ENCODE data around the gene TAMALIN.
A peak's percentile ranks its signal among the peaks of the same experiment; 100 is the strongest.

TAMALIN gene

GRCh38 chr12:52006726-52007157 is at the start of gene TAMALIN:
Gene TAMALIN, plus strand, starts transcription at chr12:52006946. Its CDS starts 74 bp downstream, at chr12:52007020.
- peak; percentile 83 for DNase-seq
- Mint-ChIP-seq H3K27me3 (peaks cover 9% of the 10 kb centered on the region), H3K4me3 (peak within 1 kb of the TSS; percentile 88), H3K36me3 (ENCODE audit: low read depth) (peaks cover 8% of the 10 kb centered on the region), H3K4me1 (peaks cover 24% of the 10 kb centered on the region), H3K27ac (peak within 1 kb of the TSS; percentile 88), H3K9me3 (no peaks in the 10 kb centered on the region)
- ATAC-seq: peak; percentile 76

GRCh38 chr12:51958542-51958941 is 48.2 kb upstream of the TAMALIN start:
- DNase-seq (no peak), ATAC-seq (no peak)
- H3K27ac Mint-ChIP-seq: no peak overlapping the region
- no peak overlapping the region for H3K4me3 Mint-ChIP-seq
- no peaks in the 10 kb centered on the region for H3K27me3 Mint-ChIP-seq
- H3K9me3 Mint-ChIP-seq: no peaks in the 10 kb centered on the region
- H3K4me1 Mint-ChIP-seq: peaks cover 47% of the 10 kb centered on the region
- peaks cover 10% of the 10 kb centered on the region for H3K36me3 Mint-ChIP-seq (ENCODE audit: low read depth)

- Mint-ChIP-seq H3K27ac (no peak overlapping the region), H3K27me3 (no peaks in the 10 kb centered on the region), H3K36me3 (ENCODE audit: low read depth) (peaks cover 11% of the 10 kb centered on the region), H3K9me3 (no peaks in the 10 kb centered on the region), H3K4me1 (peaks cover 41% of the 10 kb centered on the region), H3K4me3 (no peak overlapping the region)
- no peak for DNase-seq
- ATAC-seq: no peak
Observed at GRCh38 chr12:51959211-51959610, 47.5 kb upstream of the TAMALIN start.

- Mint-ChIP-seq H3K27ac (no peak overlapping the region), H3K4me1 (peaks cover 33% of the 10 kb centered on the region), H3K27me3 (no peaks in the 10 kb centered on the region), H3K4me3 (no peak overlapping the region), H3K9me3 (no peaks in the 10 kb centered on the region), H3K36me3 (ENCODE audit: low read depth) (peaks cover 16% of the 10 kb centered on the region)
- DNase-seq (no peak), ATAC-seq (no peak)
Observed at GRCh38 chr12:51959921-51960320, 46.8 kb upstream of the TAMALIN start.

- Mint-ChIP-seq H3K27ac (no peak overlapping the region), H3K36me3 (ENCODE audit: low read depth) (peaks cover 16% of the 10 kb centered on the region), H3K27me3 (no peaks in the 10 kb centered on the region), H3K4me3 (no peak overlapping the region), H3K9me3 (no peaks in the 10 kb centered on the region), H3K4me1 (peaks cover 28% of the 10 kb centered on the region)
- DNase-seq (no peak), ATAC-seq (no peak)
Observed at GRCh38 chr12:51960488-51960887, 46.3 kb upstream of the TAMALIN start.

GRCh38 chr12:51960890-51961289 is 45.9 kb upstream of the TAMALIN start:
- Mint-ChIP-seq H3K9me3 (no peaks in the 10 kb centered on the region), H3K27ac (no peak overlapping the region), H3K27me3 (no peaks in the 10 kb centered on the region), H3K4me3 (no peak overlapping the region), H3K36me3 (ENCODE audit: low read depth) (peaks cover 17% of the 10 kb centered on the region), H3K4me1 (peaks cover 24% of the 10 kb centered on the region)
- DNase-seq (no peak), ATAC-seq (no peak)

- ATAC-seq (no peak), DNase-seq (no peak)
- H3K27me3 Mint-ChIP-seq: no peaks in the 10 kb centered on the region
- no peaks in the 10 kb centered on the region for H3K9me3 Mint-ChIP-seq
- peaks cover 21% of the 10 kb centered on the region for H3K4me1 Mint-ChIP-seq
- no peak overlapping the region for H3K4me3 Mint-ChIP-seq
- H3K27ac Mint-ChIP-seq: no peak overlapping the region
- peaks cover 17% of the 10 kb centered on the region for H3K36me3 Mint-ChIP-seq (ENCODE audit: low read depth)
Observed at GRCh38 chr12:51961834-51962233, 44.9 kb upstream of the TAMALIN start.

GRCh38 chr12:51962737-51963136 is 44.0 kb upstream of the TAMALIN start:
- no peak overlapping the region for H3K27ac Mint-ChIP-seq
- H3K4me3 Mint-ChIP-seq: no peak overlapping the region
- H3K27me3 Mint-ChIP-seq: no peaks in the 10 kb centered on the region
- DNase-seq: no peak
- peaks cover 21% of the 10 kb centered on the region for H3K4me1 Mint-ChIP-seq
- ATAC-seq: no peak
- peaks cover 17% of the 10 kb centered on the region for H3K36me3 Mint-ChIP-seq (ENCODE audit: low read depth)
- no peaks in the 10 kb centered on the region for H3K9me3 Mint-ChIP-seq

- H3K4me3 Mint-ChIP-seq: no peak overlapping the region
- no peaks in the 10 kb centered on the region for H3K27me3 Mint-ChIP-seq
- H3K36me3 Mint-ChIP-seq (ENCODE audit: low read depth): peaks cover 17% of the 10 kb centered on the region
Observed at GRCh38 chr12:51963477-51963876, 43.3 kb upstream of the TAMALIN start.

GRCh38 chr12:51969643-51970042 is 37.1 kb upstream of the TAMALIN start:
- DNase-seq (no peak), ATAC-seq (no peak)
- Mint-ChIP-seq H3K4me3 (no peak overlapping the region), H3K27me3 (no peaks in the 10 kb centered on the region), H3K4me1 (peaks cover 50% of the 10 kb centered on the region), H3K36me3 (ENCODE audit: low read depth) (peaks cover 2% of the 10 kb centered on the region), H3K9me3 (no peaks in the 10 kb centered on the region), H3K27ac (no peak overlapping the region)

More at GRCh38 chr12:51963477-51963876, 43.3 kb upstream of the TAMALIN start:
- DNase-seq (no peak), ATAC-seq (no peak)
- Mint-ChIP-seq H3K9me3 (no peaks in the 10 kb centered on the region), H3K27ac (no peak overlapping the region), H3K4me1 (peaks cover 22% of the 10 kb centered on the region)

GRCh38 chr12:51970904-51971646 is 35.7 kb upstream of the TAMALIN start:
- Mint-ChIP-seq H3K4me3 (peak overlapping the region; percentile 45), H3K27ac (peak overlapping the region; percentile 42), H3K27me3 (no peaks in the 10 kb centered on the region), H3K9me3 (no peaks in the 10 kb centered on the region), H3K4me1 (peaks cover 64% of the 10 kb centered on the region), H3K36me3 (ENCODE audit: low read depth) (peaks cover 7% of the 10 kb centered on the region)
- peak; percentile 40 for DNase-seq
- peak; percentile 90 for ATAC-seq

- H3K9me3 Mint-ChIP-seq: no peaks in the 10 kb centered on the region
- H3K4me3 Mint-ChIP-seq: peak overlapping the region; percentile 13
- H3K27me3 Mint-ChIP-seq: no peaks in the 10 kb centered on the region
- H3K4me1 Mint-ChIP-seq: peaks cover 72% of the 10 kb centered on the region
- no peak for ATAC-seq
- DNase-seq: no peak
- H3K36me3 Mint-ChIP-seq (ENCODE audit: low read depth): peaks cover 15% of the 10 kb centered on the region
- peak overlapping the region; percentile 42 for H3K27ac Mint-ChIP-seq
Observed at GRCh38 chr12:51971679-51972421, 34.9 kb upstream of the TAMALIN start.

GRCh38 chr12:51972422-51972812 is 34.3 kb upstream of the TAMALIN start:
- Mint-ChIP-seq H3K36me3 (ENCODE audit: low read depth) (peaks cover 17% of the 10 kb centered on the region), H3K9me3 (no peaks in the 10 kb centered on the region), H3K4me1 (peaks cover 74% of the 10 kb centered on the region), H3K27ac (peak overlapping the region; percentile 39), H3K4me3 (peak overlapping the region; percentile 6), H3K27me3 (no peaks in the 10 kb centered on the region)
- ATAC-seq (no peak), DNase-seq (no peak)

GRCh38 chr12:51972849-51973273 is 33.9 kb upstream of the TAMALIN start:
- Mint-ChIP-seq H3K27me3 (no peaks in the 10 kb centered on the region), H3K36me3 (ENCODE audit: low read depth) (peaks cover 17% of the 10 kb centered on the region), H3K27ac (peak overlapping the region; percentile 39), H3K9me3 (no peaks in the 10 kb centered on the region), H3K4me1 (peaks cover 74% of the 10 kb centered on the region), H3K4me3 (peak overlapping the region; percentile 6)
- peak; percentile 74 for ATAC-seq
- peak; percentile 71 for DNase-seq

GRCh38 chr12:51973560-51973959 is 33.2 kb upstream of the TAMALIN start:
- H3K27me3 Mint-ChIP-seq: no peaks in the 10 kb centered on the region
- no peaks in the 10 kb centered on the region for H3K9me3 Mint-ChIP-seq
- DNase-seq (no peak), ATAC-seq (no peak)
- no peak overlapping the region for H3K4me3 Mint-ChIP-seq
- no peak overlapping the region for H3K27ac Mint-ChIP-seq
- H3K4me1 Mint-ChIP-seq: peaks cover 73% of the 10 kb centered on the region
- H3K36me3 Mint-ChIP-seq (ENCODE audit: low read depth): peaks cover 17% of the 10 kb centered on the region
